ENCODE results near the gene SELENOW. TPM values are rescaled to one million over a fixed set of nuclear protein-coding genes. Genes with fewer than 3 reads are reported as not detected.
A peak's percentile ranks its signal among the peaks of the same experiment; 100 is the strongest.
"Not testable (repeated sequence)": the region's sequence is repeated elsewhere in the genome, so short reads cannot be mapped to it uniquely, and the experiment has no call there.

SELENOW gene
- total and polyA plus RNA-seq, 8 donors: 55.4 to 291 (median 82.9) TPM

DNA sequence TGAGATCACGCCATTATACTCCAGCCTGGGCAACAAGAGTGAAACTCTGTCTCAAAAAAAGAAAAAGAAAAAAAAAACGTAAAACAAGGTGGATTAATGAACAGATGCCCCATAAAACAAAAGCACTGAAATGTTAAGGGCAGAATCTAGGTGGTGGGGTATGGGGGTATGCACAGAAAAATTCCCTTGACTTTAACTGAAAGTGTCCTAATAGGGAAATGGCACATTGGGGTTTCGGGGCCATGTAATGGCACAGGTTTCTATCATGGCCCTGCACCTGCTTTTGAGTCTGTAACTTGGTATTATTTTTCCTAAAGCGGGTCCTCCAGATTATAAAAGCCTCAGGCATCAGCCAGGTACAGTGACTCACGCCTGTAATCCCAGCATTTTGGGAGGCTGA lies 16.9 kb upstream of the SELENOW start:
- FAIRE-seq: no peak
- H3K9me3 ChIP-seq: no peaks in the 10 kb centered on the region
- no peak overlapping the region for H3K27ac ChIP-seq
- peaks cover 0 to 12% (median 10%) of the 10 kb centered on the region in 3 donors for H3K36me3 ChIP-seq
- ATAC-seq: no peak
- intact Hi-C loops (cut with DNase I): no loop called here
- peaks cover 0 to 7% (median 6%) of the 10 kb centered on the region in 3 donors for H3K4me1 ChIP-seq
- H3K27me3 ChIP-seq: no peaks in the 10 kb centered on the region
- no peak overlapping the region for H3K4me3 ChIP-seq
- DNase-seq: no peak
- WGBS, 2 donors: 63 to 64% methylated on average over 5 of the region's 5 CpGs
- TF ChIP-seq, protein P1, sequence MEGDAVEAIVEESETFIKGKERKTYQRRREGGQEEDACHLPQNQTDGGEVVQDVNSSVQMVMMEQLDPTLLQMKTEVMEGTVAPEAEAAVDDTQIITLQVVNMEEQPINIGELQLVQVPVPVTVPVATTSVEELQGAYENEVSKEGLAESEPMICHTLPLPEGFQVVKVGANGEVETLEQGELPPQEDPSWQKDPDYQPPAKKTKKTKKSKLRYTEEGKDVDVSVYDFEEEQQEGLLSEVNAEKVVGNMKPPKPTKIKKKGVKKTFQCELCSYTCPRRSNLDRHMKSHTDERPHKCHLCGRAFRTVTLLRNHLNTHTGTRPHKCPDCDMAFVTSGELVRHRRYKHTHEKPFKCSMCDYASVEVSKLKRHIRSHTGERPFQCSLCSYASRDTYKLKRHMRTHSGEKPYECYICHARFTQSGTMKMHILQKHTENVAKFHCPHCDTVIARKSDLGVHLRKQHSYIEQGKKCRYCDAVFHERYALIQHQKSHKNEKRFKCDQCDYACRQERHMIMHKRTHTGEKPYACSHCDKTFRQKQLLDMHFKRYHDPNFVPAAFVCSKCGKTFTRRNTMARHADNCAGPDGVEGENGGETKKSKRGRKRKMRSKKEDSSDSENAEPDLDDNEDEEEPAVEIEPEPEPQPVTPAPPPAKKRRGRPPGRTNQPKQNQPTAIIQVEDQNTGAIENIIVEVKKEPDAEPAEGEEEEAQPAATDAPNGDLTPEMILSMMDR (IDR thresholded peaks at IDR 0.05): no peak

DNA sequence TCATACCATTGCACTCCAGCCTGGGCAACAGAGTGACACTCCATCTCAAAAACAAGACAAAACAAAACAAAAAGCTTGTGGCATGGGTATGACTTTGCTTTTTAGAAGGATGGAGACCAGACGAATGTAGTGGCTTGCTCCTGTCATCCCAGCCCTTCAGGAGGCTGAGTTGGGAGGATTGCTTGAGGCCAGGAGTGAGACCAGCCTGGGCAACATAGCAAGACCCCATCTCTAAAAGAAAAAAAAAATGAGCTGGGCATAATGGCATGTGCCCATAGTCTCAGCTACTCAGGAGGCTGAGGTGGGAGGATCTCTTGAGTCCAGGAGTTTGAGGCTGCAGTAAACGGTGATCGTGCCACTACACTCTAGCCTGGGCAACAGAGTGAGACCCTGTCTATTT lies 16.4 kb upstream of the SELENOW start:
- FAIRE-seq (no peak), ATAC-seq (no peak), DNase-seq (no peak)
- Histone ChIP-seq H3K36me3 (peaks cover 0 to 7% (median 6%) of the 10 kb centered on the region in 3 donors), H3K27me3 (no peaks in the 10 kb centered on the region), H3K9me3 (no peaks in the 10 kb centered on the region), H3K27ac (no peak overlapping the region), H3K4me3 (no peak overlapping the region), H3K4me1 (peaks cover 0 to 7% (median 6%) of the 10 kb centered on the region in 3 donors)
- TF ChIP-seq, protein P1 (IDR thresholded peaks at IDR 0.05): no peak
- intact Hi-C loops (cut with DNase I): no loop called here
- 56 to 59% methylated on average over 3 of the region's 3 CpGs for WGBS, 2 donors

DNA sequence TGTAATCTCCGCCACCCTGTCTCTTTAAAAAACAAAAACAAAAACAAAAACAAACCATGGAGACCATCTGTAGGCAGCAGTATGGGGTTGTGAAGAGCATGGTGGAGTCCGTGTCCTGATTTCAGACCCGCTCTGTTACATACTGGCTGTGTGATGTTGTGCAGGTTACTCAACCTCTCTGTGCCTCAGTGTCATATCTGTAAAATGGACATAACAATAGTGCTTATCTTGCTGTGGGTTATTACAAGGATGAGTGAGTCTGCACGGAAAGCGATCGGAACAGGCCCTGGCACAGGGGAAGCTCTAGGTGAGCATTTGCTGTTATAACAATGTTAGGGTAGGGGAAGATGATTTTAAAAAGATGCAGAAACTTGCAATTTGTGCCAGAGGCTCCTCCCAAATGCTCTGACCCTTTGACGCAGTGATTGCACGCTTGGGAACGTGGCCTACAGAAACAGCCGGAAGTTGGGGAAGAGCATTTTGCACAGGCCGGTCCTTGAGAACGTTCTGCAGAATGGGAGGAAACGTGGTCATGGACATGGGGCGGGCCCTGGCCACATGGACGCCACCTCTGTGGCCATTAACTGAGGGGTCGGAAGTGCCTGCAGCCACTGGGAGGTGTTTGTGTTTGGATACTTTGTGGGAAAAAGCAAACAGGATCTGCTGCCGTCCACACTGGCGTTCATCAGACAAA lies 15.7 kb upstream of the SELENOW start:
- TF ChIP-seq, protein P1 (IDR thresholded peaks at IDR 0.05): no peak
- H3K4me1 ChIP-seq: peaks cover 0 to 4% (median 3%) of the 10 kb centered on the region in 3 donors
- WGBS, 2 donors: 75% methylated on average over 18 of the region's 18 CpGs
- FAIRE-seq (no peak), ATAC-seq (no peak), DNase-seq (no peak)
- H3K9me3 ChIP-seq: no peaks in the 10 kb centered on the region
- intact Hi-C loops (cut with DNase I): no loop called here
- H3K27me3 ChIP-seq: no peaks in the 10 kb centered on the region
- peaks cover 0 to 7% (median 0%) of the 10 kb centered on the region in 3 donors for H3K36me3 ChIP-seq
- no peak overlapping the region for H3K27ac ChIP-seq
- H3K4me3 ChIP-seq: no peak overlapping the region

DNA sequence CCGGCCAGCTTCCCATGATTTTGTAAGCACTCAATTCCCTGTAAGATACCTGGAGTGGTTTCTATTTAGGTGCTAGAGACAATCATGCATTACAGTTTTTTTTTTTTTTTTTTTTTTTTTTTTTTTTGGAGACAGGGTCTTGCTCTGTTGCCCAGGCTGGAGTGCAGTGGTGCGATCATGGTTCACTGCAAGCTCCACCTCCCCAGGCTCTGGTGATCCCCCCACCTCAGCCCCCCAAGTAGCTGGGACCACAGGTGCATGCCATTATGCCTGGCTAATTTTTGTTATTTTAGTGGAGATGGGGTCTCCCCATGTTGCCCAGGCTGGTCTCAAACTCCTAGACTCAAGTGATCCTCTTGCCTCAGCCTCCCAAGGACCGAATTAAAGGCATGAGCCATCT lies 13.8 kb upstream of the SELENOW start:
- 73 to 84% methylated on average over 3 of the region's 3 CpGs for whole genome bisulfite sequencing, 2 donors
- H3K9me3 ChIP-seq, H3K27ac ChIP-seq, H3K27me3 ChIP-seq, FAIRE-seq, ATAC-seq, H3K4me3 ChIP-seq, H3K4me1 ChIP-seq, DNase-seq, H3K36me3 ChIP-seq: not testable (repeated sequence)
- intact Hi-C loops (cut with DNase I): loop anchor here in 1 of 3 donors (2.0 kb wide), 1 partner anchor 22 kb away; no protein-coding TSS in a partner anchor

DNA sequence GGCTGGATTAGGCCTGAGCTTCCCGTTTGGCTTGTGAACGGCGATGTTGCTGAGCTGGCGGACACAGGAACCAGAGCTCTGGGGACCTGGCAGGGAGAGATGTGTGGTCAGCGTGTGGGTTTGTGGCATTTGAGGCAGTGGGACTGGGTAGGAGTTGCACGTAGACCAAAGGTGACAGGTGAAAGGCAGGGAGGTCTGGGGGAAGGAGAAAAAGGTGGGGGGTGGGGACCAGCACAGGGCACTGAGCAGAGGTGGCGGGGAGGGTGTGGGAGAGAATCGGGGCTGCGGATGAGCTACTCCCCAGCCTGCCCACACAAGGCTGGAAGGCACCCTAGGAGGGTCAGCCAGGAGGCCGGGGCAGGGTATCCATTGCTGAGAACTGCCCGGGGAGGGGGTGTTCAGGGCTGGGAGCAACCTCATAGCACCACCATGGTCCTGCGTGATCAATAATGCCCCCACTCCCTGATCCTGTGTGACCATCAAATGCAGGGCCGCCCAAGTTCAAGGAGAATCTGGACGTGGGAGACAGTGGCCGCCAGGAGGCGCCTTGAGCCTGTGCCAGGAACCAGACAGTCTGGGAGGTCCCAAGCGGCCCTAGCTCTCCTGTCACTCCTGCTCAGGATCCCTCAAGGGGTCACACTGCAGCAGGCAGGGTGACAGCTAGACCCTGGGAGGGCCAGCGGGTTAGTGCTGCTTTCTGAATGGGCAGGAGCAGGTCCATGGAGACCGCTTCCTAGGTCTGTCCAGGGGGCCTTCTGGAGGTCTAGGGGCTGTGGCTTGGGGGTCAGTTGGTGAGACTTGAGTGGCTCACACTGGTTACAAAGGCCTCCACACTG lies 12.8 kb upstream of the SELENOW start:
- H3K27ac ChIP-seq: no peak overlapping the region
- FAIRE-seq (no peak), ATAC-seq (peak in 3 of 4 donors; percentile 65 to 77 (median 67))

More for the DNA sequence above, 12.8 kb upstream of the SELENOW start:
- Histone ChIP-seq H3K36me3 (no peaks in the 10 kb centered on the region), H3K4me1 (no peaks in the 10 kb centered on the region), H3K4me3 (no peak overlapping the region), H3K27me3 (no peaks in the 10 kb centered on the region), H3K9me3 (no peaks in the 10 kb centered on the region)
- TF ChIP-seq, protein P1 (IDR thresholded peaks at IDR 0.05): peak; percentile 33 to 72 (median 66)
- WGBS, 2 donors: 24% methylated on average over 19 of the region's 19 CpGs
- intact Hi-C loops (cut with DNase I): loop anchor here in 1 of 3 donors (2.0 kb wide), 1 partner anchor 21 kb away; no protein-coding TSS in a partner anchor
- peak in 4 of 6 donors; percentile 65 to 87 (median 78) for DNase-seq
